ENCODE measurements around the gene DDIT3.
A peak's percentile ranks its signal among the peaks of the same experiment; 100 is the strongest.

DDIT3 gene

DNA sequence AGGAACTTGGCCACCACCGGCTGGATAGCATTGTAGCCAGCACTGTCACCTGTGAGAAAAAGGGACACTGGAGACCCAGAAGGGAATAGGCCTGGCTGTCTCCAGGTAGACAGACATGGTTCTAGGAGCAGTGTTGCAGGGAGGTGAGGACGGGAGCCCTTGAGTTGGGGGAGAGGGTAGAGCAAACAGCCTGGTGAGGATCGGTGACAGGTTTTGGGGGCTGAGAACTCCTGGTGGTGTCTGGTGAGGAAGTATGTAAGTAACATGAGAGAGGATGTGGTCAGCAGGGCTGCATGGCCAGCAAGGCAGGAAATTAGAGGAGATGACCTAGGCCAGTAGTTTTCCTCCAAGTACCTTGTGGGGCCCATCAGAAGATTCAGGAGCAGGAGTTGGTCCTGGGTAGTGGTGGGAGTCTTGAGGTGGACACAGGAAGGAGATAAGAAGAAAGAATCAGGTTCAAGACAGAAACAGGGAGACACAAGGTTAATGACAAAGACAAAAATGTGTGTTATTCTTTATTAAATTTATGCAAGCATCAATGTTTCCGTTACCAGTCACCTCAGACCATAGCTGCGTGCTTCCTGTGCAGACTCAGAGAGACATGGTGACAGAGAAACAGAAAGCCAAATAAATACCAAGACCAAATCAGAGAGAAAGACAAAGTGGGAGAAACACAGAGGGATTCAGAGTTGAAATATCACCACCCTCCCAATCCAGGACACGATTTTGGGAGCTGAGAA is 40.8 kb downstream of the DDIT3 start, which contains the start of gene ARHGAP9:
Gene ARHGAP9, minus strand, starts transcription at position 491 of the 740 bp plus-strand sequence. Its CDS starts 460 bp downstream, at position 31.
- no peak for DNase-seq

- DNase-seq = no peak
These were observed 41.3 kb downstream of the DDIT3 start for GRCh38 chr12:57479043-57479375.

DNA sequence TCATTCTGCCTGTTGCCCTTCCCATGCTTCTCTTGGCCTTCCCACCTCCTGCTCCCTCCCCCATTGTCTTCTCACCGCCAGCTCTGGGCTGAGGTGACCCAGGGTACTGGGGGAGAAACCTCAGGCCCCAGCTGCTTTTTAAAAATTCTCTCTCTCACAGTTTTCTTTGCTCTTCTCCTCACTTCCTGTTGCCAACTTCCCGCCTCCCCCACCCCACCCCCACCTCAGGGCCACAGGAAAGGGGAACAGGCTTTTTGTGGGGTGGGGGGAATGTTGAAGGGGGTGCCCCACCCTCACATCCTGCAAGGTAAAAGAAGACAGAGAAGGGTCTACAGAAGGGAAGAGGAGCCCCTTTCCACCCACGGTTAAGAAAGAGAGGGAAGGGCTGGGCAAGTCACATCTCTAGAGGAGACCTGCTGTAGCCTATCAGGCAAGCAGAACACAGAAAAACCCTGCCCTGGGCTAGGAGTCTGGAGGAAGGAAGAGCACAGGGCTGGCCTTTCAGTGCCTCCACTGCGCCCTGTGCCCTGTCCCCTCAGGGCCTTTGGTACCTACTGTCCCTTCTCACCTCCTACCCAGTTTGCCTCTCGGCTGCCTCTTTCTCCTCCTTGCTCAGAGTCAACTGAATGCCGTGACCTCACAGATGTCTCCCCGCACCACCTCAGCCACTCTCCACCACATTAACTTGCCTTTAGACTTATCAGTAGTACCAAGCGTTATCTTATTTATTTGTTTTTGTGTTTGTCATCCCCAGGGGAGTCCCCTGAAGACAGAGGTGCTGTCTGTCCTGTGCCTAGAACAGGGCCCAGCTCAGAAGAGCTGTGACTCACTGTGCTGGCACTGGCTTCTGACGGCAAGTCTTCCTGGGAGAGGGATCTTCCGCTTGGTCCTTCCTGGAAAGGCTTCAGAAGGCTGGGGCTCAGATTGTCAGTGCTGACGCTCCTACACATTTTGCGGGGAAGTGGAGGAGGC is 42.3 kb downstream of the DDIT3 start:
- DNase-seq = no peak

GRCh38 chr12:57476993-57477709 is 43.2 kb downstream of the DDIT3 start:
- no peak for DNase-seq

DNA sequence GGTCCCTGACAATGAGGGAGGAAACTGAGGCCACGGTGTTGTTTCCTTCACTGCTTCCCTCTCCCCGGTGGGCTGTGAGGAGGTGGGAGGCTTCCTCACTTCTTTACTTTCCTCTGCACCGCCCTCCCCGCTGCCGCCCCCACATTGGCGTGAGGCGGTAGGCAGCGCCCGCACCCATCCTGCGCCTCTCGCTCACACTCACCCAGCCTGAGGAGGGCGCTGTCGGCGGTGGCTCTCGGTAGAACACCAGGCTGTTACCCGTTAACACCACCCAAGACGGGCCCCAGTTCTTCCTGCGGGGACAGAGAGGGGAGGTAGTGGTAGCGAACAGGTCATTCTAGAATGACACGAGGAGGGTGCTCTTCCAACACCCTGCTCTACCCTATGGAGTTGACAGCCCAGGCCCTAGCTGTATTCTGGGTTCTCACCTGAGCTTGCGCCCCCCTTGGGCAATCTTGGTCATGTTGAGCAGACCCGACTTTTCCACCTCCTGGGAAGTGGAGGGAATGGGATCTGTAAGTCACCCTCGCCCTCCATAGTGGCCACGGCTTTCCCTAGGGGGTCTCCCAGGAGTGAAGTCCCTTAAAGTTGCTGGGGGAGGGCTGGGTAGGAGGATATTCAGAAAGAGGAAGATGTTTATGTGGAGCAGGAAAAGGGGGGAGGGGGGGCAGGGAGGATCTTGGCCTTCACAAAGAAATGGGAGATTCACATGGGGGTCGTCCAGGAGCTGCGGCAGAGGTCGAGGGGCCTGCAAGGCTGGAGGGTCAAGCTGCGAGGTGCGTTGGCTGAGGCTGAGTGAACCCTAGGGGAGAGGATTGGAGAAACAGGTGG is 43.9 kb downstream of the DDIT3 start:
- no peak for DNase-seq

GRCh38 chr12:57475271-57476161 is 44.8 kb downstream of the DDIT3 start:
- DNase-seq = no peak

DNA sequence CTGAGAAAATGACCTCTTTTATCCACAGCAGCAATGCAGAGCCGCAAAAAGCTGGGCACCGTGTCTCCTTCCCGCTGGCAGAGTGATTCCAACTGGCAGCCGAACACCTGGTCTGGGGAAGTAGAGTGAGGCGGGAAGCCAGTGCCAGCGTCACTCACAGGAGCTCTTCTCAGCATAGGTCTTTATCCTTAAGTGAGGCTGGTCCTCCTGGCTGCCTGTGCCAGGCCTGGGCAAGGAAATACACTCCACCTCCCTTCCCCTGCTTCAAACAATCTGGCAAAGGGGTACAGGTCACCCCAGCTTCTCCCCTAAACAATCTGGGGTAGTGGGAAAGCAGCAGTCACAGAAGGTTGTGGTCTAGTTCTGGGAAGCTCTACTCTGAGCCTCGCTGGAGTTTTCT is 45.5 kb downstream of the DDIT3 start:
- DNase-seq = peak; percentile 36

GRCh38 chr12:57474430-57474829 is 45.9 kb downstream of the DDIT3 start:
- peak; percentile 20 for DNase-seq

- DNase-seq = no peak
These were observed 46.4 kb downstream of the DDIT3 start for GRCh38 chr12:57473886-57474285.

GRCh38 chr12:57473392-57473791 is 46.9 kb downstream of the DDIT3 start:
- no peak for DNase-seq

DNA sequence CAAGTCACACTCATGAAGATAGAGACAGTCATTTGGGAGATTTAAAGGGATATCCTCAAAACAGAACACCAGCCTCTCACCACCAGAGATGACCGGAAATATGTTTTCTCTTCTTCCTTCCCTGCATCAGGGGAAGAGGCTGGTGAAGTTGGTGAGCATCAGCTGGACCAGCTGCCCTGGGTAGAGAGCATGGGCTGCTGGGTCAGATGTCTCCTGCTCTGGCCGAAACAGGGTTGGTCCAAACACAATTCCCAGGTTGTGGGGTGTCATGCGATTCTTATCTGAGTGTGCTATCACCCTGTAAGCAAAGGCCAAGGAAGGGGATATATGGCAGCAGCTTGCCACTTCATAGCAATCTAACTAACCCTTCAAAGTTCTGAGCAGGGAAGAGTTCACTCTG is 47.9 kb downstream of the DDIT3 start:
- no peak for DNase-seq

- no peak for DNase-seq
These were observed 48.7 kb downstream of the DDIT3 start for GRCh38 chr12:57471661-57472060.

- no peak for DNase-seq
These were observed 49.2 kb downstream of the DDIT3 start for GRCh38 chr12:57470970-57471656.

- DNase-seq = no peak
These were observed 49.9 kb downstream of the DDIT3 start for GRCh38 chr12:57470286-57470969.

GRCh38 chr12:57469296-57470164 is 50.8 kb downstream of the DDIT3 start:
- no peak for DNase-seq

DNA sequence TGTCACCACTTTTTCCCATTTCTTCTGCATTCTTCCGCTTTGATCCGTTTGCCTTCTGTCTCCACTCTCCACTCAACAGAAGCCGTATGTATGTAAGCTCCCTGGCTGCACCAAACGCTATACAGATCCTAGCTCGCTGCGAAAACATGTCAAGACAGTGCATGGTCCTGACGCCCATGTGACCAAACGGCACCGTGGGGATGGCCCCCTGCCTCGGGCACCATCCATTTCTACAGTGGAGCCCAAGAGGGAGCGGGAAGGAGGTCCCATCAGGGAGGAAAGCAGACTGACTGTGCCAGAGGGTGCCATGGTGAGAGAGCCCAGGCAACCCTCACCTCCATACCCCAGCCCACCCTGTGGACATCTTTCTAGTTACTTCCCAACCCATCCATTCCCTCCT is 52.4 kb downstream of the DDIT3 start:
- DNase-seq = no peak

- DNase-seq = no peak
These were observed 53.0 kb downstream of the DDIT3 start for GRCh38 chr12:57467212-57467874.

Data from NCI-H1105 treated with DMSO at 0.1 percent for 48 hours (cell line).